ENCODE results near the gene MAVS. TPM values are rescaled to one million over a fixed set of nuclear protein-coding genes. Genes with fewer than 3 reads are reported as not detected.
"Not testable (repeated sequence)": the region's sequence is repeated elsewhere in the genome, so short reads cannot be mapped to it uniquely, and the experiment has no call there.

The MAVS gene
- polyA plus RNA-seq, 1 of the 3 experiments (the other 2 are of a cell fraction), result 9.1 TPM

DNA sequence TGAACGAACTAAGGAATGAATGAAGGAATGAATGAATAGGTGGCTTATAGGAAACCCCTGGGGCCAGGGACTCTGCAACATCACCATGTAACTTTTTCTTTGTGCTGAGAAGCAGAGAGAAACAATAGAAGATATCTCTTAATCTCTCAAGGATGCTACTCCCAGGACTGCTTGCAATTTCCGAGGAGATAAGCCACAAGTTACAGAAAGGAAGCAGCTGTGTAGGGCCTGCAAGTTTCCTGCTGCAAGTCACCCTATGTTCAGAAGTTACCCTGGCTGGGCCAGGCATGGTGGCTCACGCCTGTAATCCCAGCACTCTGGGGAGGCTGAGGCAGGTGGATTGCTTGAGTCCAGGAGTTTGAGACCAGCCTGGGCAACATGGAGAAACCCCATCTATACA, 7.3 kb upstream of the MAVS start:
- CTCF ChIA-PET, result interaction anchor here (0.8 to 1.5 kb wide), 2 partner anchors 16 to 58 kb away, joined by 3 to 8 read pairs; partner anchors contain the start of gene SPEF1
- DNase-seq, result no peak
- POLR2A ChIA-PET, result no interaction called here

GRCh38 chr20:3840201-3840600, 6.4 kb upstream of the MAVS start:
- H3K4me2 ChIP-seq; H4K20me1 ChIP-seq (ENCODE audit: insufficient read depth); H3K4me1 ChIP-seq (ENCODE audit: control insufficient read depth in 1 of 2, insufficient read depth in 2 of 2, low read depth in 1 of 2, low read length in 1 of 2); H3K27ac ChIP-seq (ENCODE audit: low read depth in 2 of 2, low read length in 1 of 2); H3F3A ChIP-seq (replicated peaks; ENCODE audit: insufficient read depth); H3K27me3 ChIP-seq (ENCODE audit: insufficient read depth); DNase-seq; H3K36me3 ChIP-seq (replicated peaks in 1 of 2; ENCODE audit: control insufficient read depth in 1 of 2, insufficient read depth in 2 of 2, low read length in 1 of 2); H3K4me3 ChIP-seq (ENCODE audit: low read depth in 2 of 2, low read length in 1 of 2); H3K9ac ChIP-seq; H3K9me3 ChIP-seq; H3K79me2 ChIP-seq (ENCODE audit: insufficient read depth); H2AFZ ChIP-seq (ENCODE audit: low read depth); H3K9me2 ChIP-seq: not testable (repeated sequence)
- 92% methylated on average over 7 of the region's 7 CpGs for WGBS (ENCODE audit: low lambda C conversion rate)
- CTCF ChIA-PET, result interaction anchor here (0.8 to 1.5 kb wide), 2 partner anchors 15 to 59 kb away, joined by 3 to 8 read pairs; partner anchors contain the start of gene SPEF1
- POLR2A ChIA-PET, result interaction anchor here (0.7 kb wide), 1 partner anchor 20 kb away, joined by 3 read pairs; no protein-coding TSS in a partner anchor

More for the DNA sequence above, 7.3 kb upstream of the MAVS start:
- H3K4me2 ChIP-seq, result no peak overlapping the region
- H3K36me3 ChIP-seq (replicated peaks in 1 of 2; ENCODE audit: control insufficient read depth in 1 of 2, insufficient read depth in 2 of 2, low read length in 1 of 2), result no peaks in the 10 kb centered on the region
- H3K9me3 ChIP-seq, result no peaks in the 10 kb centered on the region
- TF ChIP-seq TCF12 (IDR thresholded peaks at IDR 0.05) (no peak), USF2 (IDR thresholded peaks at IDR 0.05; ENCODE audit: borderline replicate concordance, low read depth, low read length) (no peak), USF1 (IDR thresholded peaks at IDR 0.05; ENCODE audit: borderline replicate concordance, low read depth) (no peak), FOXM1 (IDR thresholded peaks at IDR 0.05; ENCODE audit: low read depth) (no peak), RFX5 (IDR thresholded peaks at IDR 0.05; ENCODE audit: low read length) (no peak), ZBTB33 (IDR thresholded peaks at IDR 0.05; ENCODE audit: borderline replicate concordance, low read depth) (no peak), FOSL2 (IDR thresholded peaks at IDR 0.05; ENCODE audit: borderline replicate concordance, low read depth) (no peak), CTCF (IDR thresholded peaks at IDR 0.05) (no peak), TEAD4 (IDR thresholded peaks at IDR 0.05; ENCODE audit: borderline replicate concordance, insufficient read depth) (no peak)
- TF ChIP-seq, protein P1, sequence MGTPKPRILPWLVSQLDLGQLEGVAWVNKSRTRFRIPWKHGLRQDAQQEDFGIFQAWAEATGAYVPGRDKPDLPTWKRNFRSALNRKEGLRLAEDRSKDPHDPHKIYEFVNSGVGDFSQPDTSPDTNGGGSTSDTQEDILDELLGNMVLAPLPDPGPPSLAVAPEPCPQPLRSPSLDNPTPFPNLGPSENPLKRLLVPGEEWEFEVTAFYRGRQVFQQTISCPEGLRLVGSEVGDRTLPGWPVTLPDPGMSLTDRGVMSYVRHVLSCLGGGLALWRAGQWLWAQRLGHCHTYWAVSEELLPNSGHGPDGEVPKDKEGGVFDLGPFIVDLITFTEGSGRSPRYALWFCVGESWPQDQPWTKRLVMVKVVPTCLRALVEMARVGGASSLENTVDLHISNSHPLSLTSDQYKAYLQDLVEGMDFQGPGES (IDR thresholded peaks at IDR 0.05; ENCODE audit: low read depth, low read length), result no peak
- H3F3A ChIP-seq (replicated peaks; ENCODE audit: insufficient read depth), result peaks cover 5% of the 10 kb centered on the region
- no peaks in the 10 kb centered on the region for H4K20me1 ChIP-seq (ENCODE audit: insufficient read depth)
- H3K9me2 ChIP-seq, result no peaks in the 10 kb centered on the region
- H3K4me1 ChIP-seq (ENCODE audit: control insufficient read depth in 1 of 2, insufficient read depth in 2 of 2, low read depth in 1 of 2, low read length in 1 of 2), result no peaks in the 10 kb centered on the region; a peak in 1 of 4 replicates
- H3K79me2 ChIP-seq (ENCODE audit: insufficient read depth), result no peaks in the 10 kb centered on the region
- H3K27ac ChIP-seq (ENCODE audit: low read depth in 2 of 2, low read length in 1 of 2), result no peak overlapping the region
- WGBS (ENCODE audit: low lambda C conversion rate), result 95% methylated on average over 3 of the region's 3 CpGs
- no peak overlapping the region for H3K9ac ChIP-seq
- H2AFZ ChIP-seq (ENCODE audit: low read depth), result no peak overlapping the region
- H3K4me3 ChIP-seq (ENCODE audit: low read depth in 2 of 2, low read length in 1 of 2), result no peak overlapping the region
- H3K27me3 ChIP-seq (ENCODE audit: insufficient read depth), result no peaks in the 10 kb centered on the region

Data from SK-N-SH (cell line).